ENCODE data around the gene GOLGA6A.
"Not testable (repeated sequence)": the region's sequence is repeated elsewhere in the genome, so short reads cannot be mapped to it uniquely, and the experiment has no call there.

The GOLGA6A gene

DNA sequence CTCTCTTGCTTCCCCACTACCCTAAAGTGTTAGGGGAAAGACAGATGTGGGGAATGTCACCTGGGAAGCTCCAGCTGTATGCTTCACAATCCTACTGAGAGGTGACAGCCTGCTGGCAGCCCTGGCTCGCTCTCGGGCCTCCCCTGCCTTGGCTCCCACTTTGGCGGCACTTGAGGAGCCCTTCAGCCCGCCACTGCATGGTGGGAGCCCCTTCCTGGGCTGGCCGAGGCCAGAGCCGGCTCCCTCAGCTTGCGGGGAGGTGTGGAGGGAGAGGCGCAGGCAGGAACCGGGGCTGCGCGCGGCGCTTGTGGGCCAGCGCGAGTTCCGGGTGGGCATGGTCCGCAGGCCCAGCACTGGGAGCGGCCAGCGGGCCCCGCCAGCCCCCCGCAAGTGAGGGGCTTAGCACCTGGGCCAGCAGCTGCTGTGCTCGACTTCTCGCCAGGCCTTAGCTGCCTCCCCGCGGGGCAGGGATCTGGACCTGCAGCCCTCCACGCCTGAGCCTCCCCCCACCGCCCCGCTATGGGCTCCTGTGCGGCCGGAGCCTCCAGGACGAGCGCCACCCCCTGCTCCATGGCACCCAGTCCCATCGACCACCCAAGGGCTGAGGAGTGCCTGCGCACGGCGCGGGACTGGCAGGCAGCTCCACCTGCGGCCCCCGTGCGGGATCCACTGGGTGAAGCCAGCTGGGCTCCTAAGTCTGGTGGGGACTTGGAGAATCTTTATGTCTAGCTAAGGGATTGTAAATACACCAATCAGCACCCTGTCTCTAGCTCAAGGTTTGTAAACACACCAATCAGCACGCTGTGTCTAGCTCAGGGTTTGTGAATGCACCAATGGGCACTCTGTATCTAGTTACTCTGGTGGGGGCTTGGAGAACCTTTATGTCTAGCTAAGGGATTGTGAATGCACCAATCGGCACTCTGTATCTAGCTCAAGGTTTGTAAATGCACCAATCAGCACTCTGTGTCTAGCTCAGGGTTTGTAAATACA is 29.8 kb downstream of the GOLGA6A start:
- DNase-seq = not testable (repeated sequence)

DNA sequence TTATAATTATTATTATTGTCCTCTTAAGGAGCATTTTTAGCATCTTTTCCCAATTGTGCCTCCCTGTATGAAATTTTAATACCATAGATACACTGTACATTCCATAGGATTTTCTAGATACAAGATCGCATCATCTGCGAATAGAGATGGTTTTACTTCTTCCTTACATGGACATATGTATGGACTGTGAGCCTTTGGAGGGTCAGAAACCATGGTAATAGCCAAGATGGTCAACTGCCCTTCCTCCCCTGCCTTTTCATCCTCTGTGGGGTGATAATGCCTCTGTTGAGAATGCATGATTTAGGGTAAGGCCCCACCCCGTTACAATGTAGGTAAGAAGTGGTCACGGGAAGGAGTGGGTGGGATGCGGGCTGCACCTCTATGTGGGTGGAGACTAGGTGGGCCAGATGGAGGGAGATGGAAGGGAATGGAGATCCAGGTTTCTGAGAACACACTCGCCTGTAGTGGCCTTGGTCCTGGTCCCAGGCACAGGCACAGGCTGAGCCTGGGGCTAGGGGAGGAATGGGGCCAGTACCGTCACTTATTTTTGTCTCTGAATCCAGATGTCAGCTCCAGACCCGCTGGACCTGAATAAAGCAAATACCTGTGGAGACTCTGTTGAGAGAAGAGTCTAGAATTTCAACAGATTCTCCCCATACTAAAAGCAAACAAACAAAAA is 31.7 kb downstream of the GOLGA6A start:
- DNase-seq = no peak

DNA sequence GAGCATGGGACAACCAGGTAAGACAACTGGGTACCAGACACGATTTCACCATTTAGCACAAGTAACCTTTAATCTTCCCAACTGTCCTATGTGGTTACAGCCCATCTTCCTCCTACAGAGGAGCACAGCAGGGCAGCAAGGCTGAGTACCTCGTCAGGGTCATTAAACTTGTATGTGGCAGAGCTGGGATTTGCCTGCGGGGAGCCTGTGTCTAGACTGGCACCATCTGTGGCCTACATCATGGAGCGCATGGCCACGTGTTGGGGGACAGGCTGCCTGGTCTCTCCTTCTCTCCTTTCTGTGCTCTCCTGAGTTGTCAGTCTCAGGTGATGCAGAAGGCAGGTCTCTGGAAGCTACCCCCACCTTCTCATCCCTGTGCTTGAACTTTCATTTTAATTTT is 32.2 kb downstream of the GOLGA6A start:
- no peak for DNase-seq

DNA sequence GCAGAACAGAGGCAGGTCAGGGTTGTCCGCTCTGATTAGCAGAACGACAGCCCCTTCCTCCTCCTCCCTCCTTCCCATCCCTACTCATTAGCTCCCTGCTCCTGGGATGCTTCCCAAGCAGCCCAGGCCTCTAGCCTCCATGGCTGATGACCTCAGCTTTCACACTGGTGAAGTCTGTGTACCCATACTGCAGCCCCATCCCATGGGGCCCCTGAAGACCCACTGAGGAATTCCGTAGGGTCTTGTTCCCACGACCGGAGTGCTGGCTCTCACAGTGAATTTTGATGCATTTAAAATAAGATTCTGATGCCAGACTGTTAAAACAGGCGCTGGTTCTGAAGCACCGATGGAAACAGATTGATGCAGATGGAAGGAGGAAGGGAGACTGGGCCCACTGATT is 36.1 kb downstream of the GOLGA6A start:
- no peak for DNase-seq

DNA sequence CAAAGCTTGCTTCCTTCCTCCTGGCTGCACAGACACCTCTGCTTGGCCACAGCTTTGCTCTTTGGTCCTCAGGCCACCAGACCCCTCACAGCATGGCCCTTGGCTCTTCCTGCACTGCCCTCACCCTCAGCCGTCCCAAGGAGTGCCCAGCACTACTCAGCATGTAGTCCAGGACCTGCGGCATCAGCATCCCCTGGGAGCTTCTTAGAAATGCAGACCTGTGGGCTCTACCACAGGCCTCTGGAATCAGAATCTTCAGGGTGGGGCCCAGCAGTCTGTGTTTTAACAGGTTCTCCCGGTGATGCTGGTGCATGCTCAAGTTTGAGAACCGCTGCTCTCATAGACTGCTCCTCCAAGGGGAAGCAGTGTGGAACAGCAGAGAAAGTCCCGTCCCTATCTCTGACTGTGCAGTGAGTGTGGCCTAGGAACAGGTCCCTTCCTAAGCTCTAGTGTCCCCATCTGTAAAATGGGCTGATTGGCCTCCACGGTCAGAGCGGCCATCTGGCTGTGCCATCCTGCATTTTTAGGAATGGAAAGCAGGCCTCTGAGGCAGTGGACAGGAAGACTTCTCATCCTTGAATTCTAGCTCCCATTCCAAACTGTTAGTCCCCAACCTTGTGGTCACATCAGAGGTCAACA is 36.6 kb downstream of the GOLGA6A start:
- no peak for DNase-seq

DNA sequence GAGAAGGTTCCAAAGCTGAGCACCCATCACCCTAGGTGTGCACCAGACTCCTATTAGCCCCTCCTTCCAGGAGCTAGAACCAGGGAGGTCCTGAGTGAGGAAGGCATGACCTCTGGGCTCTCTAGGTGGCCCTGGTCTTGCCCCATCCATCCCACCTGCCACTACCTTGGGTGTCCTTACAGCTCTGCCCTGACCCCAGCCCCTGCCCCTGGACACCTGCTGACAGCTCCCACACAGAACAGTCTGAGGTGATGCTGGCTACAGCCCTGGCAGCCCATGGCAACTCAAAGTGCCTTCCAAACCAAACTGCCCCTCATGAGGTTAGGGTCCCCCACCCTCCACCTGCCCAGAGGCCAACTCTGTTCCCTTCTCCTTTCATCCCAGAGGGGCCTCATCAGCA is 37.2 kb downstream of the GOLGA6A start:
- no peak for DNase-seq

DNA sequence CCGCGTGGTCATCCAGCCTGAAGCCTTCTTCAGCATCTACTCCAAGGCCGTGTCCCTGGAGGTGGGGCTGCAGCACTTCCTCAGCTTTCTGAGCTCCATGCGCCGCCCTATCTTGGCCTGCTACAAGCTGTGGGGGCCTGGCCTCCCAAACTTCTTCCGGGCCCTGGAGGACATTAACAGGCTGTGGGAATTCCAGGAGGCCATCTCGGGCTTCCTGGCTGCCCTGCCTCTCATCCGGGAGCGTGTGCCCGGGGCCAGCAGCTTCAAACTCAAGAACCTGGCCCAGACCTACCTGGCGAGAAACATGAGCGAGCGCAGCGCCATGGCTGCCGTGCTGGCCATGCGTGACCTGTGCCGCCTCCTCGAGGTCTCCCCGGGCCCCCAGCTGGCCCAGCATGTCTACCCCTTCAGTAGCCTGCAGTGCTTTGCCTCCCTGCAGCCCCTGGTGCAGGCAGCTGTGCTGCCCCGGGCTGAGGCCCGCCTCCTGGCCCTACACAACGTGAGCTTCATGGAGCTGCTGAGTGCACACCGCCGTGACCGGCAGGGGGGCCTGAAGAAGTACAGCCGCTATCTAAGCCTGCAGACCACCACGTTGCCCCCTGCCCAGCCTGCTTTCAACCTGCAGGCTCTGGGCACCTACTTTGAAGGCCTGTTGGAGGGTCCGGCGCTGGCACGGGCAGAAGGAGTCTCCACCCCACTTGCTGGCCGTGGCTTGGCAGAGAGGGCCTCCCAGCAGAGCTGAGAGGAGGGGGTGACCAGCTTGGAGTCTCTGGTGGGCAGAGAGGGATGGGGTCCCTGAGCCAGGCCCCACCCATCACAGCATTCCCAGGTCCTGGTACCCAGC is 37.9 kb downstream of the GOLGA6A start:
- no peak for DNase-seq

DNA sequence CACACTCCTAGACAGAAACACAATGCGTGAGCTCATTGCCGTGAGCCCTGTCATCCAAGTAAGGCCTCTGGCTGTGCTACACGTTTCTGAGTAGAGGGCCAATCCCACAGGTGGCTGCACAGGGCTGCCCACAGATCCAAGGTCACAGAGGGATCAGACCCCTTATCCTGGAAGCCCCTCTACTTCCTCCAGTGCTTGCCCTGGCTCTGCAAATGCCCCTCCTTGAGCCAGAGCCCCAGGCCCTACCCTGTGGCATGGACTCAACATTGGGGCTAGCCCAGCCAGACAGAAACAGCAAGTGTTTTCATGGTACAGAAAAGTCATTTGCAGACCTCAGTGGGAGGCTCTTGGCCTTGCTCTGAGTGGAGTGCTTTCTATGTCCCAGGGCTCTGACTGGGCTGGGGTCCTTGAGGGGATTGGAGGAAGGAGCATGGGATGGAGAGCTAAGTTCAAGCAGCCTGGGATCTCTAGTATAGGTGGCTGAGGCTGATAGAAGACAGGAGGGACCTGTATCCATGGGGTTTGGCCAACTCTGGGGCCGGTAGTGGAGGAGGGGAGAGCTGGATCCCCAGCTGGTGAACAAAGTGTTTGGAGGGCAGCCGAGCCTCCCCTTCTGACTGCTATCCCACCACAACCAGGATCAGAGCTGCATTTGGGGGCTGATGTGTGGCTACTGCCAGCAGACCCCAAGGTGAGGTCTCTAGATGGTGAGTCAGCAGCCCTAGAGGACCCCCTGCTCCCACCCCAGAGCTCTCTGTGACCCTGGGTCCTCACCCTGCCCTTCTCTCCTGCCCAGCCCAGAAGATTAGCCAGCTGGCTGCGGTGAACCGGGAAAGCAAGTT is 38.7 kb downstream of the GOLGA6A start:
- DNase-seq = no peak

DNA sequence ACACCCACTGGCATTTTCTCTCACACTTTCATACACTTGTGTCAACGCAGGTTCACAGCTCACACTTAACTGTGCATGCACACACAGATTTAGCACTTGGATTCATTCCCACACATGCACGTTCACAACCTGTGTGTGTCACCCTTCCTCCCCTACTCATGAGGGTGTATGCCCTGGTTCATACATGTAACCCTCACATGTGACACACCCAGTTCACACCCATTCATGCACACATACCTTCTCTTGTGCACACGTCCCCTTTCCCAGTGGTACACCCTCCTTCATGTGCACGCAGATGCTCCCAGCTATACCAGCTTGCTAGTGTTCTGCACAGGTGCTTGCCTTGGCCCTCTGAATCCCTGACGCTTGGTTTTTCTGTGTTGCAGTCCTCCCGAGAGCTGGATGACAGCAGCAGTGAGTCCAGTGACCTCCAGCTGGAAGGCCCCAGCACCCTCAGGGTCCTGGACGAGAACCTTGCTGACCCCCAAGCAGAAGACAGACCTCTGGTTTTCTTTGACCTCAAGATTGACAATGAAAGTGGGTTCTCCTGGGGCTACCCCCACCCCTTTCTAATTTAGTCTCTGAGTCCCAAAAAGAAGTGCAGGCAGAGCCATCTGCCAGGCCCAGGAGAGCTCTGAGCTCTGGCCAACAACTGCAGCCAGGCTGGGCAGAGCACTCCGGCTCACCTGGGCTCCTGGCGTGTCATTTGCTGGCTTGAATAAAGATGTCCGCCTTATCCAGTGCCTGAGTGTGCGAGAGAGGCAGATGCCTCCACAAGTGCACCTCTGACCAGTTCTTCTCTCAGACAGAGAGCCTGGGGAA is 39.5 kb downstream of the GOLGA6A start:
- no peak for DNase-seq

DNA sequence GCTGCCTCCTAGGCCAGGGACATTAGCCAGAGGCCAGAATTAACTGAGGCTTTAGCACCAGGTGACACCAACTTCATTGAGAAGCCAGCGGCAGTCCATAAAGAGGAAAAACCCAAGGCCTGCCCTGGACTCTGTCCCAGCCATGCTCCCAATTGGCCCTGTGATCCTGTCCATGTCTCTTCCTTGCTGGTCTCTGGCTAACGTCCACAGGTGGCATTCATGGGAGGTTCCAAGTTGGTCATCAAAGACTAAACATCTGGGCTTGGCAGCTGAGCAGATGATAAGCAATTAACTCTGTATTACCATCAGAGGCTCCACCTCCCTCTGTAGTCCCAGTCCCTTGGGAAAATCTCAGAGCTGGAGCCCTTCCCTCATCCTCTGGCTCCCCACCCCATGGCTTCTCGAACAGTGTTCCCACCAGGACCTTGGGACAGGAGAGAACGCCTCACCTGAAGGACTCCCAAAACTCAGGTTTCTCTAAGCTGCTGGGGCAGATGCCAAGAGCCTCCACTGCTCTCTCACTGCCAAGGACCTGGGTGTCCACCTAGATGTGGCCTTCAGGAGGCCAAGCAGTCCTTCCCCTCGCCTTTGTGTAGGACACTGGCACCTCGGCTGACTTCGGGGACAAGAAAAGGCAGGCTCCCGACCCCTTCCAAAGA is 40.4 kb downstream of the GOLGA6A start:
- no peak for DNase-seq

DNA sequence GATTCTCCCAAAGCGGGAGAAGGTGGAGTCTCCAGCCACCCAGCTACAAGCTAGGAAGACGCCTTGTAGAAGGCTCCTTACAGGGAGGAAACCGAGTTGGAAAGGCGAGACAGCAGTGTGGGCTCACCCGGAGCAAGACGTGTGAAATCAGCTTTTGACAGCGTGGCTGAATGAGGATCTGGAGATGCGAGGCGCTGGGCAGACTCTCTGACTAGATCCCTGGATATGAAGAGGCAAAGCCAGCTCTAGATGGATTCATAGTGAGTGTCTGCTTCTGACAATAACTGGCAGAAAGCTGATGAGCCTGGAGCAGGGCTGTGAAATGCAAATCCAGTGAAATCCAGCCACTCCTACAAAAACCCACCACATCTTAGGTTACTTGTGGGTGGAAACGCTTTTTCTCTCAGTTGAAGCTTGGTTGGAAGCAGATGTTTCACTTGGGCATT is 41.0 kb downstream of the GOLGA6A start:
- DNase-seq = no peak

DNA sequence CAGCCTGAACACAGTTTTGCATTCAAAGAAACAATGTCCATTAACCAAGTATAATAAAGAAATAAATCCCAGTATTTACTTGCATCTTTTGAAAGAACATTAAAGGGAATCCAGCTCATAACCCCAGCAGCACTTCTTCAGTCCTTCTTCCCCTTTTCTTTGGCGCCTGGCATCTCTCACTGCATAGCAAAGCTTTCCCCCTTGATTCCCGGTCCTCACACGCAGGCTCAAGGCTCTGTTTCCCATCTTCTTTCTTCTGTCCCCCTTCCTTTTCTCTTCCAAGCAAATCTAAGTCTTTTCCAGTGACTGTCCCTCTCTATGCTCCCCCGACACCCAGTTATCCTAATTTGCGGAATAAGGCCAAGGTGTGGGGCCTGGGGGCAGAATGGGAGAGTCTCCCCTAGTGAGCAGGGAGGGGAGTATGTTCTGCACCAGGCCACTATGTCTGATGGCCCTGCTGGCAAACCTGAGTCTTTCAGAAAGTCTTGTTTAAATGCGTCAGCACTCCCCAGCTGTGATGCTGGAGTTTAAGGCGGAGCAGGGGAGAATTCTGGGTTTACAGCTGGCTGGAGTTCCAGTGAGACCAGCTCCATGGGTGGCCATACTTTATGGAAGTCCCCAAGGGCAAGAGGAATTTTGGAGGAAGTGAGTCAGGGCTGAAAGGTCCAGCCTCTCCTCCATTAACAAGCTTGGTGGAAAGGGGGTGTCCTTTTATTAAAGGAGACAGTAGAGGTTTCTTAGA is 42.1 kb downstream of the GOLGA6A start:
- no peak for DNase-seq

DNA sequence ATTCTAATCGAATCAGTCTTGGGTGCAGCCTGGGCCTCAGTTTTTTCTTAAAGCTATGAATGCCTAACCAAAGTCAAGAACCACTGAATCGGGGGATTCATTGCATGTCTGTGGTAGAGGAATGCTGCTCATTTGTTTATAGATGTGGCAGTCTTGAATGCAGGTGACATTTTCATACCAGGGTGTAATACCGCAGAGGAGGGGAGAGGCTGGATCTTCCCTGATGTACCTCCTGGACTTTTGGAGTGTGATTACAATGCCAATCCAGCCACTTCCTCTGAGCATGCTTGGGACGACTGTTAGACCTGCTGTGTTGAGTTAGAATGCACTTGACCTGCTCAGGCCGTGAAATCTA is 42.7 kb downstream of the GOLGA6A start:
- no peak for DNase-seq

DNA sequence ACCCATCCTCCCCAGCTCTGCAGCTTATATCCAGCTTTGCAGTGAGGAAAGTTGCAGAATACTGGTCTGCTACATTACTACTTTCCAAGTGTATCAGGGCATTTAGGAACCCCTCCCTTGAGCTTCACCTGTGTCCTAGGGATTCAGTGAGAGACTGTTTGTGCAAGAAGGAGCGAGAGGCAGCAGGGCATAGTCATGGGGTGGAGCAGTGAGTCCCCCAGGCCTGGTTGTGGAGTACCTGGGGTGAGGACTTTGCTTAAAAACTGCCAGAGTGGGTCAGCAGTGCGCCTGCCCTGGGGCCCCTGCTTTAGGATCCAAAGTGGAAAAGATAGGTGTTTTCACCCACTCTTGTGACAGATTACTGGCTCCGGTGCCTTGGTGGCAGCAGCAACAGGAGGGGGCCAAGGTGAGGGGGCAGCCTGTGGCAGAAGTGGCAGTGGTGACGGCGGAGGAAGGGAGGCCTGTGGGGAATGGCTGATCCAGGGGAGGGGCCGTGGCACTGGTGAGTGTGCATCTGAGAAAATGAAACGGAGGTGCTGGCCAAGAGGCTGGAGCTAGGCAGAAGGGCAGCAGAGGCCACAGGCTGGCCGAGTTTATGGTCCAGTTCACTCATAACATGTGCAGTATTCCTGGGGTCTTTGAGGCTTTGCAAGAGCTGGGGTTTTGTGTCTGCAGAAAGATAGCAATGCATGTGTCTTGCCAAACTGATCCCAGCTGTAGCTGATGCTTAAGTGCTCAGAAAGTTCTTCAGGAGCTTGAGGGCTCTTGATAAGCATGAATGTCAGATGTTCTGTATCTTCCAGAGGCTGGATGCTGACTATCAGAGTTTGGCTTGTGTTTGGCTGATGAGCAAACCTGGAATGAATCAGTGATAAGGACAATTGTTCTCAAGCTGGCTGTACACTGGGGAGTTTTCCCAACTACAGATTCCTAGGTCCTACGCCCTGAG is 43.4 kb downstream of the GOLGA6A start:
- no peak for DNase-seq

DNA sequence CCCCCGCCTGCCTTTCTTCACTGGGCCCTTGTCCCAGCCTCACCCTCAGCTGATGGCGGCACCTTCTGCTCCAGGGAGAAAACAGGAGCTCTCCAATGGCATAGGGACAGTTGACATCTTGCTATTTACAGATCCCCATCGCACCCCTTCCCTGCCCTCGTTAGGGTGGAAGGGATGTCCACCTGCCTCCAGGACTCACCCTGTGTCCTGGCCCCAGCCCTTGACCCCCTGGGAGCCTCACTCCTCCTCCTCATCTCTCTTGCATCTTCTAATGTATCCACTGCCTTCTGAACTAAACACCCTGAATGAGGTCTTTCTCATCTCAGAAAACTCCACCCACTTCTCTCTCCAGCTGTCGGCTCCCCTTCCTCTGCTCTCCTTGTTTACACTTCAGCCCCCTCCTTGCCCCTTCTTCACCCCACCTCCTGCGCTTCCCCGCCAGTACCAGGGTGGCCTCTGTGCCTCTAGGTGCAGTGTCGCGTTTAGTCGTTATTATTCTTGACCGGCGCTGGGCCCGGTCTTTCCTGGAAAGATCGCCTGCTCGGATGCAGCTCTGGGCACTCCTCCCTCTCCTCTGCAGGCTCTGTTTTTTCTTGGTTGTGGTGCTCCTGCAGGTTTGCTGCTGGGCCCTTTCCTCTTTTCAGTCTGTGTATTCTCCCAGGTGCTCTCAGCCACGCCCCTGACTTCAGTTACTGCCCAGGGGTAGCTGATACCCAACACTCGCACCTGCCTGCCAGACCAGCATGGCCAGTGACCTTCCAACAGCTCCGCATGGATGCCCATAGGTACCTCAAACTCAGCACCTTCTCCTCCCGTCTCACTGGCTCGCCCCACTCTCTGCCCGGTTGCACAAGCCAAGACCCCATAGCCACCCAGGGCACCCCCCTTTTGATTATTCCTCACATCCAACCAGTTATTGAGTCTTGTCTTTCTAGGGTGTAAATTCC is 44.9 kb downstream of the GOLGA6A start:
- DNase-seq = no peak

DNA sequence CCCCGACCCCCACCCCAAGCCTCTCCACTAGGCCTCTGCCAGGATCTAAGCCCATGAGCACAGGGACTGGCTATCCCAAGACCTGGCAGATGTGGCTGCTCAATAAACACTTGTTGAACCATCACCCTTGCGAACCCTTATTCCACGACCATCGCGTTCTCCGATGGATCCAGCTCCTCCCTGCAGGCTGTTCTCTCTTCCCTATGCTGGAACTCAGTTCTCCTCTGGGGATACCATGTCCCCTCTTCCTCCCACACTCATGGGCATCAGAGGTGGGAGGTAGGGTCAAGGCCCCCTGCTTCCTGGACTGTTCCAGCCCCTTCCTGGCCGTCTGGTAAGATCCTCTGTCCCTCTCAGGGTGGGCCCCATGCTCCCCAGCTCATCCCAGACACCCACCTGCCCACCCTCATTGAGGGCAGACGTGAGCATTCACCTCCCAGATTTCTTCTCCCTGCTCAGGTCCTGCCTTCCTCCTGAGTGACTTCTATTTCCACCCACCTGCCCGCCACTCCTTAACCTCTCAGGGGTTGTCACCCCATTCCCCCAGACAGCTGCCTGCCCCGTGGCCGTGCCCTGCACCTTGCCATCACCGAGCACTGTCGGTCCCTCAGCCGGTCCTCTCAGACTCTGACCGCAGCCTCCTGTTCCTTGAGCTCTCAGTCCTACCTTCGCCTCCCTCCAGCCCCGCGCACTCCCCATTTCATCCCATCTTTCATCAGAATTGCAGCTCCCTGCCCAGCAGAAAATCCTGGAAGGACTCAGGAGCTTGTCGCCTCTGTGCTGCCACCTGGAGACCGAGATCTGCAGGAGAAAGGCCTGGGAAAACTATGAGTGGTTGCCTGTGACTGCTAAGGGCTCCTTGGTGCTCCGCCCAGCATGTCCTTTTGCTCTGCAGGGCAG is 45.8 kb downstream of the GOLGA6A start:
- DNase-seq = no peak

Measured in activated CD4-positive, alpha-beta T cell treated with anti-CD3 and anti-CD28 coated beads, Interleukin-2, Interleukin-6, amounts not matched to agents 100 ng/mL and 50 ng/mL, durations not matched to agents 16 hours and 8 hours (primary cell).